Measurements from ENCODE around the gene CFAP73.

DNA sequence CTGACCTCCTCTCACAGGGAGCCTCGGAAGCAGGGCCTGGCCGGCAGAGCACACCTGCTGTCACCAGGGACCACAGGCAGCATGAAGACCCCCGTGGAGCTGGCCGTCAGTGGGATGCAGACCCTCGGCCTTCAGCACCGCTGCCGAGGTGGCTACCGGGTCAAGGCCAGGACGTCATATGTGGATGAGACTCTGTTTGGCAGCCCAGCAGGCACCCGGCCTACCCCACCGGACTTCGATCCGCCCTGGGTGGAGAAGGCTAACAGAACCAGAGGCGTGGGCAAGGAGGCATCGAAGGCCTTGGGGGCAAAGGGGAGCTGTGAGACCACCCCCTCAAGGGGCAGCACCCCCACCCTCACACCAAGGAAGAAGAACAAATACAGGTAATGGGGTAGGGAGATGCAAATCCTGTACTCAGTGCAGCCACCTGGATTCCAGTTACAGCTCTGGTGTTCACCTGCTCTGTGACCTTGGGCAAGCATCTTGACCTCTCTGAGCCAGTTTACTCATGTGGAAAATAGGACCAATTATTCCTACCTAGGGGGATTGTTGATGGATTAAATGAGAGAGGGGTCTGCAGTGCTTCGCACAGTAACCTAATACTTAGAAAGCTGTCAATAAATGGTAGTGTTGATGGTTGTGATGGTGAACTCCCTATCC lies 37.3 kb downstream of the CFAP73 start:
- TF ChIP-seq, protein P1, sequence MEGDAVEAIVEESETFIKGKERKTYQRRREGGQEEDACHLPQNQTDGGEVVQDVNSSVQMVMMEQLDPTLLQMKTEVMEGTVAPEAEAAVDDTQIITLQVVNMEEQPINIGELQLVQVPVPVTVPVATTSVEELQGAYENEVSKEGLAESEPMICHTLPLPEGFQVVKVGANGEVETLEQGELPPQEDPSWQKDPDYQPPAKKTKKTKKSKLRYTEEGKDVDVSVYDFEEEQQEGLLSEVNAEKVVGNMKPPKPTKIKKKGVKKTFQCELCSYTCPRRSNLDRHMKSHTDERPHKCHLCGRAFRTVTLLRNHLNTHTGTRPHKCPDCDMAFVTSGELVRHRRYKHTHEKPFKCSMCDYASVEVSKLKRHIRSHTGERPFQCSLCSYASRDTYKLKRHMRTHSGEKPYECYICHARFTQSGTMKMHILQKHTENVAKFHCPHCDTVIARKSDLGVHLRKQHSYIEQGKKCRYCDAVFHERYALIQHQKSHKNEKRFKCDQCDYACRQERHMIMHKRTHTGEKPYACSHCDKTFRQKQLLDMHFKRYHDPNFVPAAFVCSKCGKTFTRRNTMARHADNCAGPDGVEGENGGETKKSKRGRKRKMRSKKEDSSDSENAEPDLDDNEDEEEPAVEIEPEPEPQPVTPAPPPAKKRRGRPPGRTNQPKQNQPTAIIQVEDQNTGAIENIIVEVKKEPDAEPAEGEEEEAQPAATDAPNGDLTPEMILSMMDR (IDR thresholded peaks at IDR 0.05) = no peak
- TF ChIP-seq EP300 (IDR thresholded peaks at IDR 0.05) = no peak

All from sigmoid colon (tissue), 4 donors.